Daoy (cell line): ENCODE results near the gene AAGAB. TPM values are rescaled to one million over a fixed set of nuclear protein-coding genes. Genes with fewer than 3 reads are reported as not detected.
A peak's percentile ranks its signal among the peaks of the same experiment; 100 is the strongest.

Experiments
- DNase-seq: peaks from one replicate; pipeline ENCODE4 v3.0.0-alpha.2; 2015; ENCODE audit warnings: low read depth
- total RNA-seq: library from RNA; depleted of rRNA; stranded (reverse); fragments of >200 nt; shearing (Covaris generic); gene quantifications from 2 replicates; pipeline ENCODE4 v1.2.3, GENCODE V29; 2014

The AAGAB gene
- total RNA-seq, 1 experiment from 2014 or later, result 99.4 TPM

- DNase-seq, result no peak
Observed at GRCh38 chr15:67208396-67208795, 46.1 kb downstream of the AAGAB start.

GRCh38 chr15:67207555-67208207 is 46.8 kb downstream of the AAGAB start:
- no peak for DNase-seq

GRCh38 chr15:67202991-67203390 is 51.5 kb downstream of the AAGAB start:
- DNase-seq, result no peak

GRCh38 chr15:67202091-67202490 is 52.4 kb downstream of the AAGAB start:
- no peak for DNase-seq

DNA sequence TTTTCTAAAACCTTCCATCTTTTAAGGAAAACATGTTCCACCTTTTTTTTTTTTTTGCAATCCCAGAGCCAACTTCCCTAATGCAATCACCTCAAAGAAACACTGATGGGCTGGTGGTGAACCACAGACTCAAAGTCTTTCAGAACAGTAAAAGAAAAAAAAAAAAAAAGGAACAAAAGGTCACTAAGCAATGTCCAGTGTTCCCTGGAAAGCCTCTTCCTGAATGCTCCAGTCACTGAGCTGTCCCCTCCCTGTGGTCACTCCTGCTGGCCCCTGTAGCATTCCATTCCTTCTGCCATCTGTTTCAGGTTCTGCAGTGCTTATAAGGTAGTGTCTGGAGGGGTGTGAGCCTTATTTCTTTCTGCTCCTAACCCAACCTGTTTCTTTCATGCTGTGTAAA is 53.3 kb downstream of the AAGAB start:
- DNase-seq, result peak; percentile 5

DNA sequence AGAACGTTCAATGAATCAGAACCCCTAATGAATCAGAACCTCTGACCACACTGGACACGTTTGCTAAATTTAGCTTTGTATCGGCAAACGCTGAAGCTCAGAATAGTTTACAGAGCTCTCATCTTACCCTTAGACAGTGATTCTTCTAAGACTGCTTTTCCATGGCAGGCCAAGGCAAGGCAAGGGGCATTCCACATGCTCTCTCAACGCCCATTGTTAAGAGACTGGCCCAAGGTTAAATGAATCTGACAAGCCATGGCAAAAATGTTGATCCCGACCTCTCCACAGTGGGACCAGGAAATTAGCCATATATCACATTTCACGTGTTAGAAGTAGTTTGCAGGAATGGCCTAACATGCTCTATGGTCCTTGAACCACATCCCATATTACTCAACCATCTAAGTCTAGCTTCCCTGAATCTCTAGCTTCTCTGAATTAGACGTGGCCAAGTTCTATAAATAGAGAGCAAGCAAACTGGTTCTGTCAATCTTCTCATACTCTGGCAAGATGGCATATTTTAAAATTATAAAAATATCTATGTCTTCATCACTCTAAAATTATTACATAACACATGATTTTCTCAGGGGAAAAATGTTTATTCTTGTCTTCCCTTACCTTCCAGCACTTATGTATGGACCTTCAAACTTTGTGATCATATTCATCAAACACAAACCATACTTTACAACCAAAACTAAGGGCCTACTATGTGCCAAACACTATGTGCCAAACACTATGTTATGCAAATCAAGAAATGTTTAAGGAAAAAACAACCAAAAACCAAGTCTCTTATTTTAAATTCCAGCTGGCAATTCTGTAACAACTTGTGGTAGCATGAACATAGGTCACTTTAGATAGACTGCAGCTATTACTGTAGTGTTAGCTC is 54.3 kb downstream of the AAGAB start:
- DNase-seq, result peak; percentile 21

DNA sequence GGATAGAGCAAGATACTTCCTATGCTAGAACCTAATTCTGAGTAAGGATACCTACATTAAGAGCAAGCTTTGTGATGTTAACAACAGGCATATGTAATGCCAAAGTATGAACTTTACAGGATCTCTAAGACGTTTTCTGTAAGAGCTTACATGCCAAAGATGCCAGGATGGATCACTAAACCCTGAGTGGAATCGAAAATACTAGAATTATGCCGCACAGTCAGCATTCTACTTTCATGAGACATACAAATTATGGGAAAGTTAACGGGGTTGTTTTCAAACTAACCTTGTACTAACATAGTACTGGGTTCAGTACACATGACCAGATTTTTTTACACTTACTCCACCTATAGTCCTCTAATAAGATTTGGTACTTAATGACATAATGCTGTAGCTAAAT is 55.1 kb downstream of the AAGAB start:
- DNase-seq, result no peak

- DNase-seq, result peak; percentile 20
Observed at GRCh38 chr15:67198157-67198754, 56.2 kb downstream of the AAGAB start.

DNA sequence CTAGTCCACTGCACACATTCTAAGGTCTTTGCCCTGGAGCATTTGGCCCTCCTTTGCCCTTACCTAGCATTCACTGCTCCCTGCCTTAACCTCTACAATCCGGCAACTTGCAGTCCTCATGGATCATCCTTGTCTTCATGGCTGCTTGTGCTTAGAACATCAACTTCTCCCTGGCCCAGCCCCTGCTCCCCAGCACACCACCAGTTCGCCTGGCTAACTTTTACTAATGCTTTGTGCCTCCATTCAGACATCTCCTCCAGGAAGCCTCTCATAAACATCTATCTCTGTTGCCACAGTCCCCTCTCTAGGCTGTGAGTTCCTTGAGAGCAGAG is 57.1 kb downstream of the AAGAB start:
- peak; percentile 25 for DNase-seq

- peak; percentile 88 for DNase-seq
Observed at GRCh38 chr15:67196672-67197363, 57.6 kb downstream of the AAGAB start.

- peak; percentile 34 for DNase-seq
Observed at GRCh38 chr15:67196222-67196621, 58.2 kb downstream of the AAGAB start.

DNA sequence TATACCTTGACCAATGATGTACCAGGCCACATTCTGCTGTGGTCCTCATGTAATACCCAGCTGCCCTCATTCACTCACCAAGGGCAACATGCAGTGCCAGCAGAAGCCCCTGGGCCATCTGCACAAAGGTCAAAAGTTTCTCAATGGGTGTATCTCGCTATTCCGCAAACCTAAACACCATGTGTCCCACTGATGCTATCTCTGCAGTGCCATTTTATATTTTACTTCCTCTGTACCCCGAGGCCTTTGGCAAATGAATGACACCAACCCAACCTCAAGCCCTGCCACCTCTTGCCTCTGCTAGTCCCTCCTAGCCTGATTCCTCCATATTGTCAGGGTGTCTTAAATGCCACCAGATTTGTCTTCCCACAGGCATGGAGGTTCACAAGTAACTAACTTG is 59.2 kb downstream of the AAGAB start:
- peak; percentile 9 for DNase-seq

GRCh38 chr15:67194171-67195114 is 60.0 kb downstream of the AAGAB start:
- peak; percentile 4 for DNase-seq

DNA sequence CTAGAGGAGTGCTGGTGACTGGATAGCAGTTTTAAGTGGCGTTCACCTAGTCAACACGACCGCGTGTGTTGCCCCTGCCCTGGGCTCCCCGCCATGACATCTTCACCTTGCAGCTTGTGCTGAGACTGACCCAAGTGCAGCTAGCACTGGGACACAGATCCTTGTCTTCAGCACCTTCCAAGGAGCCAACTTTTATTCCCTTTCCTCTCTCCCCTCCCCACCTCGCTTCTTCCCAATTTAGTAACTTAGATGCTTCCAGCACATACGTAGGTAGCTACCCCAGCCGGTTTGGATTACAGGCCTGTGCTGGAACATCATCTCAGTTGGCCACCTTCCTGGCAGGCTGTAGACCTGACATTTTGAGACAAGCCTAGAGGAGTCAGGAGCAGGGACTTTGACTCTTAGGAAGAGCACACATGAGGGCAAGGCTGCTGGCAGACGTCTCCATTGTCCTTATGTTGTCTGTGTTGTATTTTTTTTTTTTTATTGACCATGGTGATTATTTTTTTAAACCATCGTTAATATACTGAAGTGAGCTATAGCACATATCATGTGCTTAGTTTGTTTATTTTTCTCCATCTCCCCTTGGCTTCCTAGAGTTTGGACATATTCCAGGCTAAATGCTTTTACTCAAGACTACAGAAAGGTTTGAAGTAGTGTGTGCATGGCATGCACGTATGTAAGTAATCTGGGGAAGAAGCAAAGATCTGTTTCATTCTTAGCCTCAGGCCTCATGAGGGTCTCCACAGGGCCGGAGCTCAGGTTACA is 61.1 kb downstream of the AAGAB start:
- DNase-seq, result peak; percentile 7

- DNase-seq, result no peak
Observed at GRCh38 chr15:67192185-67192820, 62.2 kb downstream of the AAGAB start.

- DNase-seq, result no peak
Observed at GRCh38 chr15:67190813-67191212, 63.6 kb downstream of the AAGAB start.

DNA sequence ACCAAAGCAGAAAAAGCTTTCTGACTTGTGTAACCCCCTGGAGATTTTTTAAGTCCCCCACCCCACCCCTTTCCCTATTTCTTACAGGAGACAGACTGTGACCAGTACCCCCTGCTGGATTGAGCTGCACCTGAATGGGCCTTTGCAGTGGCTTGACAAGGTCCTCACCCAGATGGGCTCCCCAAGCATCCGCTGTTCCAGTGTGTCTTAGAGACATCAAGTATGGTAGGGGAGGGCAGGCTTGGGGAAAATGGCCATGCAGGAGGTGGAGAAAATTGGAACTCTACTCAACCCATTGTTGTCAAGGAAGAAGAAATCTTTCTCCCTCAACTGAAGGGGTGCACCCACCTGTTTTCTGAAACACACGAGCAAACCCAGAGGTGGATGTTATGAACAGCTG is 64.1 kb downstream of the AAGAB start:
- no peak for DNase-seq

DNA sequence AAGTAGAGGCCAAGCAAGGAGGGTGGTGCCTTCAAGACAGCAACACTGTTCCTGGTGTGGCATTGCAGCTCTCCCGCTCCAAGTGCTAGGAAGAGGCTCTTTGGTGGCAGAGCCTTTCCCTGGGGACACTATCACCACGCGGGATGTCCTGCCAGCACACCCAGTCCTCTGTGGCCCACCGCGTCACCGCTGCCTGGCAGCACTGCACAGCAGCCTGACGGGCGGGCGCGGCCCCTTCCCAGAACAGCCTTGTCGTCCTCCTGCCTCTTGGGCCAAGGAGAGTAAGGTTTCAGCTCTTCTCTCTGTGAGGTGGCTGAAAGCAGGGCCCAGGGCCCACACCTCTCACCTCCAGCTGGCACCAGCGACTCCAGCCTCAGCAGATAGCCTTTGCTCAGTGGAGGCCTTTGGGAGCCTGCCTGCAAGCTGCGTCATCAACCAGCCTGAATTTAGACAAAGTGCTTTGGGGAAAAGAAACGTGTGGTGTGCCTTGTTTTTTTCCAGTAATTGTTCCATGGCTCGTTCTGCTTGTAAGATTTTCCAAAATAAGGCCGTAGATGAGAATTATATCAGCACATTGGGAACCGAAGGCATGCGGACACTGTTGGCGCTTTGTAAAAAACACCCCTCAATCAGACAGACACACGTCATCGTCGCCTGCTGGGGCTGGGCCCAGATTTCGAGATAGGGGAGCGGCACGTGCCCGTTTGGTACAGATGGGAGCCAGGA is 65.0 kb downstream of the AAGAB start:
- peak; percentile 6 for DNase-seq

GRCh38 chr15:67188551-67189218 is 65.8 kb downstream of the AAGAB start:
- peak; percentile 29 for DNase-seq
